Caco-2 (cell line): Measurements from ENCODE around the gene FCGBP. TPM values are rescaled to one million over a fixed set of nuclear protein-coding genes. Genes with fewer than 3 reads are reported as not detected.
"Not testable (repeated sequence)": the region's sequence is repeated elsewhere in the genome, so short reads cannot be mapped to it uniquely, and the experiment has no call there.

Experiments used
- BruUV-seq: library from RNA; stranded (reverse); fragments of 400-500 nt; replicated peaks from 2 replicates; lab custom pipeline; 2021; lab: Mats Ljungman, UMichigan
- CTCF ChIA-PET: fragments of 300-600 bp; sonication (Branson Sonifier 250); formaldehyde crosslinking; loops from one replicate; lab custom pipeline; 2022; ENCODE audit warnings: antibody characterized with exemption; lab: Charles Lee
- POLR2A ChIA-PET: fragments of 300-600 bp; sonication (Branson Sonifier 250); formaldehyde crosslinking; loops from one replicate; lab custom pipeline; 2022; ENCODE audit warnings: antibody characterized with exemption; lab: Charles Lee
- DNase-seq, 2 experiments: peaks; one replicate each; pipeline versions ENCODE4 v3.0.0 to v3.0.0-alpha.2; 2020 to 2022
- H3K27me3 ChIP-seq: replicated peaks from 2 replicates; pipeline ENCODE4 v1.6.0; 2011; ENCODE audit warnings: low read length; ENCODE audit not compliant: control insufficient read depth, insufficient read depth
- H3K36me3 ChIP-seq: 2 replicates; pipeline ENCODE4 v1.5.1; 2011; ENCODE audit warnings: low read length; ENCODE audit not compliant: control insufficient read depth, insufficient read depth
- H3K4me1 ChIP-seq: fragments of 250-450 bp; sonication (Bioruptor Pico); 2 replicates; pipeline ENCODE4 v1.5.1; 2020; ENCODE audit warnings: mild to moderate bottlenecking
- H3K4me3 ChIP-seq: 2 replicates; pipeline ENCODE4 v1.5.1; 2011; ENCODE audit warnings: low read depth, mild to moderate bottlenecking, control low read depth, low read length
- H3K9me3 ChIP-seq: fragments of 250-450 bp; sonication (Bioruptor Pico); 2 replicates; pipeline ENCODE4 v1.5.1; 2020; ENCODE audit warnings: mild to moderate bottlenecking, moderate library complexity
- H3K27ac Mint-ChIP-seq: one replicate; pipeline ENCODE4 v1.8.0; 2022; ENCODE audit warnings: mixed read lengths; ENCODE audit not compliant: unreplicated experiment
- H3K27me3 Mint-ChIP-seq: one replicate; pipeline ENCODE4 v1.8.0; 2022; ENCODE audit warnings: mixed read lengths; ENCODE audit not compliant: insufficient read depth, unreplicated experiment
- H3K36me3 Mint-ChIP-seq: one replicate; pipeline ENCODE4 v1.8.0; 2022; ENCODE audit warnings: mild to moderate bottlenecking, mixed read lengths; ENCODE audit not compliant: insufficient read depth, unreplicated experiment
- H3K4me1 Mint-ChIP-seq: one replicate; pipeline ENCODE4 v1.8.0; 2022; ENCODE audit warnings: low read depth, mixed read lengths; ENCODE audit not compliant: unreplicated experiment
- H3K4me3 Mint-ChIP-seq: one replicate; pipeline ENCODE4 v1.8.0; 2022; ENCODE audit warnings: mild to moderate bottlenecking, moderate library complexity, mixed read lengths; ENCODE audit not compliant: unreplicated experiment
- H3K9me3 Mint-ChIP-seq: one replicate; pipeline ENCODE4 v1.8.0; 2022; ENCODE audit warnings: mixed read lengths; ENCODE audit not compliant: unreplicated experiment
- intact Hi-C: fragments of 100-400 bp; cut with micrococcal nuclease; formaldehyde crosslinking; loops from one replicate; pipeline ENCODE4 v1.10.0; 2022; ENCODE audit not compliant: unreplicated experiment
- total RNA-seq: library from RNA; stranded (reverse); gene quantifications from 2 replicates; pipeline ENCODE4 v1.2.3, GENCODE V29; 2022

The FCGBP gene
- total RNA-seq, 1 experiment from 2014 or later: 0.16 TPM

DNA sequence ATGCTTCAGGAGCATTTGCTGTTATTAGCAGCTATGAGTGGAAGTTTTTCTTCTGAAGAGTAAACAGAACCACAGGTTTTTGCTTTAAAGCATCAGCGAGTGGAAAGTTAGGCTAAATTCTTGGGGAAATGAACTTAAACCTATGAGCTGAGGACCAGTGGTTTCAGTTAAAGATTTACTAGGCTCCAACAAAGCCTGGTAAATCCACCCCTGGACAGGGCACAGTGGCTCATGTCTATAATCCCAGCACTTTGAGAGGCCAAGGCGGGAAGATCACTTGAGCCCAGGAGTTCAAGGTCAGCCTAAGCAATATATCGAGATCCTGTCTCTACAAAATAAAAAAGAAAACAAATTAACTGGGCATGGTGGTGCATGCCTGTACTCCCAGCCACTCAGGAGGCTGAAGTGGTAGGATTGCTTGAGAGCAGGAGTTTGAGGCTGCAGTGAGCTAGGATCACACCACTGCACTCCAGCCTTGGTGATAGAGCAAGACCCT, 46.9 kb downstream of the FCGBP start:
- H3K27me3 ChIP-seq, H3K36me3 Mint-ChIP-seq, H3K36me3 ChIP-seq, CTCF ChIA-PET, intact Hi-C loops, H3K27ac Mint-ChIP-seq, H3K4me1 ChIP-seq, H3K4me3 ChIP-seq, POLR2A ChIA-PET, BruUV-seq, H3K4me1 Mint-ChIP-seq, H3K9me3 Mint-ChIP-seq, H3K4me3 Mint-ChIP-seq, DNase-seq, H3K9me3 ChIP-seq, H3K27me3 Mint-ChIP-seq: not testable (repeated sequence)

DNA sequence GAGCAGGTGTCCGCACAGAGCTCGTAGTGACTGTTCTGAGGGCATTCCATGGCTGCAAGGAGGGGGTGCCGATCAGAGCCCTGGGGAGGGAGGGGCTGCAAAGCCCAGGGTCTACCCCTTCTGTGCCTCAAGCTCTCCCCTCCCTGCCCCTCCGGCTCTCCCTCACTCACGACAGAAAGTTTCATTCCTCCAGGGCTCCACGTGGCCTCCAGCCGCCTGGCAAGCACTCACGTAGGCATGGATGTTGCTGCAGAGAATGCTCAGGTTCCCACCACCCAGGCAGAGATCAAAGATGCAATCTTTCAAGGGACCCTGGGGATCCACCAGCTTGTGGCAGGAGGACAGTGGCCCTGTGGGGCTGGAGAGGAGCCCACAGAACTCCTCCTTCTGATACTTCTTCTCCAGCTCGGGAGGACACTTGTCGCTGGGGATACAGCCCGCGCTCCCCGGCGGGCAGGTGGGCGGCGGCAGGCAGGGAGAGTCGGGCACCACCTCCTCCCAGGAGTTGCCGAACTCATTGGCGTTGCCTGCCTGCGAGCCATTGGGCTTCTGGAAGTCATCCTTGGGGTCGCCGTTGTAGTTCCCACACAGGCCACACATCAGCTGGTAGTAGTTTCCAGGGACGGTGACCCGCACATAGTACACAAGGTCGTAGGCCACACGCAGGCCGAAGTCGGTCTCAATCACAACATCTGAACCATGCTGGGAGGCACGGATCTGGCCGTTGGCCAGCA, 48.4 kb downstream of the FCGBP start:
- H3K9me3 ChIP-seq, POLR2A ChIA-PET, DNase-seq, H3K27ac Mint-ChIP-seq, intact Hi-C loops, CTCF ChIA-PET, H3K9me3 Mint-ChIP-seq, H3K4me1 Mint-ChIP-seq, H3K36me3 ChIP-seq, H3K27me3 ChIP-seq, H3K4me1 ChIP-seq, BruUV-seq, H3K4me3 Mint-ChIP-seq, H3K36me3 Mint-ChIP-seq, H3K27me3 Mint-ChIP-seq, H3K4me3 ChIP-seq: not testable (repeated sequence)

DNA sequence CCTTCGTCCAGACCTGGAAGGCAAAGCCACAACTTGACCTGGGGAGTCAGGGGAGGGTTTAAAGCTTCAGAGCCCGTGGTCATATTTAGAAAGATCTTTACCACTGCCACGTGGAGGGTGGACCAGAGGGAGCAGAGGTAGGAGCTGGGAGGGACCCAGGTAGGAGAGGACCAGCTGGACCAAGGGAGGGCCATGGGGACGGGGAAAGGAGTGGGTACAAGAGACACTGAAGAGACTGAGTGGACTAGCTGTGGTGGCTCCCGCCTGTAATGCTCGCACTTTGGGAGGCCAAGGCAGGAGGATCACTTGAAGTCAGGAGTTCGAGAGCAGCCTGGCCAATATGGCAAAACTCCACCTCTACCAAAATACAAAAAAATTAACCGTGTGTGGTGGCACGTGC, 49.7 kb downstream of the FCGBP start:
- H3K27ac Mint-ChIP-seq, H3K4me1 Mint-ChIP-seq, H3K9me3 Mint-ChIP-seq, H3K27me3 ChIP-seq, BruUV-seq, intact Hi-C loops, H3K4me1 ChIP-seq, POLR2A ChIA-PET, H3K4me3 Mint-ChIP-seq, H3K9me3 ChIP-seq, DNase-seq, CTCF ChIA-PET, H3K27me3 Mint-ChIP-seq, H3K36me3 Mint-ChIP-seq, H3K36me3 ChIP-seq, H3K4me3 ChIP-seq: not testable (repeated sequence)

Other genes starting within 250 kb of the FCGBP start
- 1.2 and 2.4 TPM in 2 replicates for gene LGALS14, start 230.2 kb downstream of the FCGBP start, total RNA-seq
- not detected in 2 replicates for gene CLC, start 196.6 kb downstream of the FCGBP start, total RNA-seq
- not detected in 2 replicates for gene LEUTX, start 155.8 kb downstream of the FCGBP start, total RNA-seq
- gene DYRK1B, start 100.5 kb downstream of the FCGBP start, total RNA-seq: 4.8 and 5.4 TPM in 2 replicates
- 374 and 411 TPM in 2 replicates for gene FBL, start 88.3 kb downstream of the FCGBP start, total RNA-seq
- gene PSMC4, start 36.5 kb upstream of the FCGBP start, total RNA-seq: 183 and 196 TPM in 2 replicates
- gene ZNF546, start 62.4 kb upstream of the FCGBP start, total RNA-seq: 0.98 and 1.0 TPM in 2 replicates
- 27.5 and 32.2 TPM in 2 replicates for gene ZNF780B, start 121.6 kb upstream of the FCGBP start, total RNA-seq
- 21.7 and 22.9 TPM in 2 replicates for gene ZNF780A, start 156.3 kb upstream of the FCGBP start, total RNA-seq